ENCODE measurements around the gene SPG11. TPM values are rescaled to one million over a fixed set of nuclear protein-coding genes. Genes with fewer than 3 reads are reported as not detected.
A peak's percentile ranks its signal among the peaks of the same experiment; 100 is the strongest.

The SPG11 gene
- total RNA-seq, 1 donor from 2014 or later, result 63.3 TPM

DNA sequence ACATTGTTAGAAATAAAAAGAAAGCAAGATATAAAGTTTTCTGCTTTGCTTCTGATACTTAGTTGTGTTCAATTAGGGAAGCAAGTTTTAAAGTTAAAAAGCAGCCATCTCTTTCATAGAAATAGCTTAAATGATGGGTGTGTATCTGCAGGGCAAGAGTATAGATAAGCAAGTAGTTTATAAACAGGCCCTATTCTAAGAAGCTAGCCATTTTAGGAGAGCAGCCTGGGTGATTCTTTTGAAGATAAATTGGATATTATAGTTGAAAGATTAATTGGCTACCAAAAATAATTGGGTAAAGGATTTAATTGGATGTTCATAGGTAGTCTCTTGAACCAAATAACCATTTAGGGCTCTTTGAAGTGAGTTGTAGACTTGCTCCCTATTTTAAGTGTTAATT lies 120.9 kb downstream of the SPG11 start:
- no peaks in the 10 kb centered on the region for H3K27me3 ChIP-seq (ENCODE audit: control insufficient read depth, insufficient read depth, low read length)
- no peaks in the 10 kb centered on the region for H3K36me3 ChIP-seq (ENCODE audit: control insufficient read depth, insufficient read depth, low read length)
- H3K4me3 ChIP-seq (ENCODE audit: low read depth, low read length), result no peak overlapping the region
- no peak for DNase-seq (ENCODE audit: low read depth)
- TF ChIP-seq, protein P1, sequence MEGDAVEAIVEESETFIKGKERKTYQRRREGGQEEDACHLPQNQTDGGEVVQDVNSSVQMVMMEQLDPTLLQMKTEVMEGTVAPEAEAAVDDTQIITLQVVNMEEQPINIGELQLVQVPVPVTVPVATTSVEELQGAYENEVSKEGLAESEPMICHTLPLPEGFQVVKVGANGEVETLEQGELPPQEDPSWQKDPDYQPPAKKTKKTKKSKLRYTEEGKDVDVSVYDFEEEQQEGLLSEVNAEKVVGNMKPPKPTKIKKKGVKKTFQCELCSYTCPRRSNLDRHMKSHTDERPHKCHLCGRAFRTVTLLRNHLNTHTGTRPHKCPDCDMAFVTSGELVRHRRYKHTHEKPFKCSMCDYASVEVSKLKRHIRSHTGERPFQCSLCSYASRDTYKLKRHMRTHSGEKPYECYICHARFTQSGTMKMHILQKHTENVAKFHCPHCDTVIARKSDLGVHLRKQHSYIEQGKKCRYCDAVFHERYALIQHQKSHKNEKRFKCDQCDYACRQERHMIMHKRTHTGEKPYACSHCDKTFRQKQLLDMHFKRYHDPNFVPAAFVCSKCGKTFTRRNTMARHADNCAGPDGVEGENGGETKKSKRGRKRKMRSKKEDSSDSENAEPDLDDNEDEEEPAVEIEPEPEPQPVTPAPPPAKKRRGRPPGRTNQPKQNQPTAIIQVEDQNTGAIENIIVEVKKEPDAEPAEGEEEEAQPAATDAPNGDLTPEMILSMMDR (IDR thresholded peaks at IDR 0.05; ENCODE audit: insufficient read depth, low read length, poor library complexity, severe bottlenecking), result no peak

DNA sequence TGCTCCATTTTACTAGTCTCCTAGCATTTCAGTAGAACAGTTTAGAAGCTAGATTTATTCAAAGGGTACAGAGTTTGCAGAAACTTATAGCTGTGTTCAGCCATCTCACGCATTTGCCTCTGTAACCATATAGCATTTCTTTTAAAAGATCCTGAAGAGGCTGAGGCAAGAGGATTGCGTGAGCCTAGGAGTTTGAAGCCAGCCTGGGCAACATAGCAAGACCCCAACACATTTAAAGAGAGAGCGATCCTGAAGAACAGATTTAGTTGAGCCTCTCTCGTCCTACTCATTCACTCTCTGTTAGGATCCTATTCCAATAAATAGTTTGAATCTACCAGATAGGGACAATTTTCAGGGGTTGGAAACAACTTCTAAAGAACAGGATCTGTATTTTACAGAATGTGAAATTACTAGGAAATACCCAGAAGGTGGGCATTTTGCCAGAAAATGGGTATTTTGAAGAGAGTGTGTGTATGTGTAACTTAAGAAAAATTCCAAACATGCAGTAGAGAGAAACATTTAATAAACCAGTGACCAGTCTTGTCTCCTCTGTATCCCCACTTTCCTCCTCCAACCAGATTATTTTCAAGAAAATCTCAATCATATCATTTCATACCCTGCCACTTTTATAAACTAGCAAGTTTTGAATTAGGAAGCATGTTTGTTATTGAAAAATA lies 122.0 kb downstream of the SPG11 start:
- H3K27me3 ChIP-seq (ENCODE audit: control insufficient read depth, insufficient read depth, low read length), result no peaks in the 10 kb centered on the region
- TF ChIP-seq, protein P1 (IDR thresholded peaks at IDR 0.05; ENCODE audit: insufficient read depth, low read length, poor library complexity, severe bottlenecking), result no peak
- no peaks in the 10 kb centered on the region for H3K36me3 ChIP-seq (ENCODE audit: control insufficient read depth, insufficient read depth, low read length)
- no peak overlapping the region for H3K4me3 ChIP-seq (ENCODE audit: low read depth, low read length)
- DNase-seq (ENCODE audit: low read depth), result no peak

DNA sequence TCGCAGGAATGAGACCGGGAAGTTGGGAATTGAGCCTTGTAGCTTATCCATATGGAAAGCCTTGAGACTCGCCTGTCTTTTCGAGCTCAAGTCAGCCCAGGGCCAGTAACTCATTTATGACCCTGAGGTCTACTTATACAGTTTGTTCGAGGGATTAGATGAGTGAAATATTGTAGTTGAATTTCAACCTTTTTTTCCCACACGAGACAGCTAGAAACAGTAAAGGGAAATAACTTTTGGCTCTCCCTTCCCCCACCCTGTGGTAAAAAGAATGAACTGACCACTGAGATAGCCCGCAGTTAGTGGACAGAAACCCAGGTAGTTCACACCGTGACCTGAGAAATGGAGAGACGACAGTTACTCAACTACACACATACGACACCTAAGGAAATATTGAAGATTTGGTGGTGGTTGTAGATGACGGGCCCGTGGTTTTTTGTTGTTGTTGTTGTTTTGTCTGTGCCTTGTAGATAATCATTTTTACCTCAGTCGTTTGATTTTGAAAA lies 125.7 kb downstream of the SPG11 start:
- TF ChIP-seq, protein P1 (IDR thresholded peaks at IDR 0.05; ENCODE audit: insufficient read depth, low read length, poor library complexity, severe bottlenecking), result no peak
- peak overlapping the region; percentile 80 for H3K4me3 ChIP-seq (ENCODE audit: low read depth, low read length)
- H3K36me3 ChIP-seq (ENCODE audit: control insufficient read depth, insufficient read depth, low read length), result no peaks in the 10 kb centered on the region
- H3K27me3 ChIP-seq (ENCODE audit: control insufficient read depth, insufficient read depth, low read length), result no peaks in the 10 kb centered on the region
- DNase-seq (ENCODE audit: low read depth), result no peak

DNA sequence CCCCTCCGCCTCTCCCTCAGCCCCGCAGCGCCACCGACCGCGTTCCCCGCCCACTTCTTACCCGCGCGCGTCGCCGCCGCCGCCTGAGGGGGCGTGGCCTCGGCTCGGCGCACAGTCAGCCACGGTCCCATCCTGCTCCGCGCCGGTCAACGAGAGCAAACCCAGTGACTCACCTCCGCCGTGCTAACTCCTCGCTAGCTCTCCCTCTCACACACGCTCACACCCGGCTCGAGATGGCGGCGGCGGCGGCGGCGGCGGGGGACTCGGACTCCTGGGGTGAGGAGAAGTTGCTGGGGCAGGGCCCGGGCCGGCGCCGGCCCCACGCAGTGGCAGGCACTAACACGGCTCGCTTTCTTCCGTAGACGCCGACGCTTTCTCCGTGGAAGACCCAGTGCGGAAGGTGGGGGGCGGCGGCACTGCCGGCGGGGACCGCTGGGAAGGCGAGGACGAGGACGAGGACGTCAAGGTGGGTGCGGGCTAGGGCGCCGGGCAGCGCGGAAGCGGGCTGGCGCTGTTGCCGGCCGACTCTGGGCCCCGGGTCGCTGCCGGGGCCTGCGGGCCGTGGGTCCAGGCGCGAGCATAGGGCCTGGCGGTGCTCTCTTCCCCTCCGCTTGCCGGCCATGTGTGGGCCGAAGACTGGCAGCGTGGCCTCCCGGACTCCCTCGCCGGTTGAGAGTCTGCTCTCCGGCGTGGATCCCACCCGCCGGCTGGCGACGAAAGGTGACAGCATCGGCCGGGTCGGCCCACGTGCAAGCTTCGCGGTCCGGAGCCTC lies 126.3 kb downstream of the SPG11 start, which contains the start of gene EIF3J:
Gene EIF3J (plus strand): TSS at position 186 of the 773 bp plus-strand sequence. CDS start 48 bp downstream, at position 234.
- H3K4me3 ChIP-seq (ENCODE audit: low read depth, low read length), result peak within 1 kb of the TSS; percentile 80
- H3K36me3 ChIP-seq (ENCODE audit: control insufficient read depth, insufficient read depth, low read length), result no peaks in the 10 kb centered on the region
- DNase-seq (ENCODE audit: low read depth), result peak; percentile 88
- no peaks in the 10 kb centered on the region for H3K27me3 ChIP-seq (ENCODE audit: control insufficient read depth, insufficient read depth, low read length)
- TF ChIP-seq, protein P1 (IDR thresholded peaks at IDR 0.05; ENCODE audit: insufficient read depth, low read length, poor library complexity, severe bottlenecking), result no peak

DNA sequence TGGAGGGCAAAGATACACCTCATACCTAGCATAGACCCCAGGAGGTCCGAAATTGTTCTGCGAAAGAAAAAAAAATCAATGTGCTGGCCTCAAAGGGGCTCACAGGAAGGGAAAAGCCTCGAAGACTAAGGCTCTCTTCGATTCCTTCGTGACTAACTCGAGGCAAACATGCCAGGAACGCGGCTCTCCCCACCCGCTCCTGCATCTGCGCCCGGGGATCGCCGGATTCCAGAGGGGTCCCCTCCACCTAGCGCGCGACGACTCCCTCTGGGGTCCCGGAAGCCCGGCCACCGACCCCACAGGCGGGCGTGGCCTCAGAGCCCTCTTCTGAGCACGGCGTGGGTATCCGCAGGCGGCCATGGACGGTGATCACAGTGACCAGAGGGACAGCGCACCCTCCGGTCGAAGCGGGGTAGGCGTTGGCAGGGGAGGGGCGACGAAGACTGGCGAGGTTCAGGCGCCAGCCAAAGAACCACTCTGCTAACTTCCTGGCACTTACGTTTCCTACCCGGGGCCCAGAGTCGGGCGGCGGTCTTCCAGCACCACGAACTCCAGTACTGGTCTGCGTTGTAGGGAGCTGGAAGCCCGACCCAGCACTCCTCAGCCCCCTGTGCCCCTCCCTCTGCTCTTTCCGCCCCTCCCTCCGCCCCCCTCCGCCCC lies 127.0 kb downstream of the SPG11 start:
- DNase-seq (ENCODE audit: low read depth), result peak; percentile 56

More for the DNA sequence above, 127.0 kb downstream of the SPG11 start:
- TF ChIP-seq, protein P1 (IDR thresholded peaks at IDR 0.05; ENCODE audit: insufficient read depth, low read length, poor library complexity, severe bottlenecking), result peak; percentile 49
- Histone ChIP-seq H3K4me3 (ENCODE audit: low read depth, low read length) (peak overlapping the region; percentile 75), H3K27me3 (ENCODE audit: control insufficient read depth, insufficient read depth, low read length) (no peaks in the 10 kb centered on the region), H3K36me3 (ENCODE audit: control insufficient read depth, insufficient read depth, low read length) (no peaks in the 10 kb centered on the region)

All from kidney epithelial cell (primary cell).